Panc1 (cell line): ENCODE measurements around the gene PLEKHH2. TPM values are rescaled to one million over a fixed set of nuclear protein-coding genes. Genes with fewer than 3 reads are reported as not detected.

Source experiments
- ATAC-seq: fragments of 200-7000 bp; cut with Tn5 transposase; 2 replicates; pipeline ENCODE4 v1.9.1; 2020; ENCODE audit warnings: mild to moderate bottlenecking, moderate library complexity
- BruUV-seq: library from RNA; stranded (reverse); fragments of 400-500 nt; replicated peaks from 2 replicates; lab custom pipeline; 2021; lab: Mats Ljungman, UMichigan
- CTCF ChIA-PET: fragments of 300-600 bp; sonication (Branson Sonifier 250); formaldehyde crosslinking; loops from one replicate; lab custom pipeline; 2022; ENCODE audit warnings: antibody characterized with exemption; lab: Charles Lee
- POLR2A ChIA-PET: fragments of 300-600 bp; sonication (Branson Sonifier 250); formaldehyde crosslinking; loops from one replicate; lab custom pipeline; 2022; ENCODE audit warnings: antibody characterized with exemption; lab: Charles Lee
- DNase-seq: peaks from one replicate; pipeline ENCODE4 v3.0.0-alpha.2; 2010; ENCODE audit warnings: low read depth, low spot score
- H3K27ac ChIP-seq: 2 replicates; pipeline ENCODE4 v1.5.1; 2011; ENCODE audit warnings: mild to moderate bottlenecking, low read length, inconsistent platforms
- H3K27me3 ChIP-seq: fragments of 200-500 bp; sonication (Bioruptor generic); 2 replicates; pipeline ENCODE4 v1.6.0; 2014; ENCODE audit warnings: low read length, inconsistent platforms; ENCODE audit not compliant: control insufficient read depth, insufficient read depth
- H3K36me3 ChIP-seq: fragments of 200-500 bp; sonication (Bioruptor generic); 2 replicates; pipeline ENCODE4 v1.5.1; 2014; ENCODE audit warnings: inconsistent platforms, mild to moderate bottlenecking, low read length, moderate library complexity; ENCODE audit not compliant: control insufficient read depth, insufficient read depth
- H3K4me1 ChIP-seq: 2 replicates; pipeline ENCODE4 v1.5.1; 2011; ENCODE audit warnings: inconsistent platforms, mild to moderate bottlenecking, low read length, moderate library complexity; ENCODE audit not compliant: control insufficient read depth, insufficient read depth
- H3K4me3 ChIP-seq, 2 experiments: 2 replicates each; pipeline ENCODE4 v1.5.1; 2011 to 2012; ENCODE audit warnings: low read depth in 2 of 2, low read length in 2 of 2, mild to moderate bottlenecking in 2 of 2, inconsistent platforms in 1 of 2, moderate library complexity in 1 of 2
- H3K9me3 ChIP-seq: fragments of 200-500 bp; sonication (Bioruptor generic); 2 replicates; pipeline ENCODE4 v1.5.1; 2014; ENCODE audit warnings: low read depth, mild to moderate bottlenecking, inconsistent platforms, low read length, moderate library complexity; ENCODE audit not compliant: control insufficient read depth, insufficient read depth
- POLR2AphosphoS5 ChIP-seq: IDR thresholded peaks from 2 replicates; pipeline ENCODE4 v1.6.1; 2012; ENCODE audit warnings: mild to moderate bottlenecking, low read depth, low read length, moderate library complexity
- SIN3A ChIP-seq: IDR thresholded peaks from 2 replicates; pipeline ENCODE4 v1.6.1; 2012; ENCODE audit warnings: low read depth, mild to moderate bottlenecking, low read length, moderate library complexity, borderline replicate concordance; ENCODE audit not compliant: insufficient read depth
- TCF7L2 ChIP-seq: IDR thresholded peaks from 2 replicates; pipeline ENCODE4 v1.6.1; 2011; ENCODE audit warnings: mild to moderate bottlenecking, low read depth, low read length, inconsistent platforms
- in situ Hi-C: cut with HindIII; loops from 2 replicates; pipeline ENCODE4 v1.10.0; 2016; ENCODE audit warnings: low sequenced_read_pairs, low pct_unique_long_range_greater_than_20kb
- intact Hi-C: fragments of 100-400 bp; cut with micrococcal nuclease; formaldehyde crosslinking; loops from one replicate; pipeline ENCODE4 v1.10.0; 2022; ENCODE audit not compliant: unreplicated experiment
- total RNA-seq: library from RNA; stranded (reverse); gene quantifications from one replicate; pipeline ENCODE4 v1.2.1, GENCODE V29; 2021; ENCODE audit not compliant: unreplicated experiment
- TF ChIP-seq, protein P1 (sequence below), 2 experiments: IDR thresholded peaks; 2 replicates each; pipeline ENCODE4 v1.6.1; 2011 to 2012; ENCODE audit warnings: low read depth in 2 of 2, control low read depth in 1 of 2, low read length in 1 of 2, mild to moderate bottlenecking in 1 of 2, moderate library complexity in 1 of 2; ENCODE audit not compliant: insufficient read depth in 1 of 2
- TF ChIP-seq, protein P2 (sequence below): fragments of 450-650 bp; IDR thresholded peaks from 2 replicates; pipeline ENCODE4 v1.5.1; 2017; ENCODE audit warnings: mild to moderate bottlenecking

PLEKHH2 gene
- total RNA-seq, 1 experiment from 2014 or later, result 15.0 TPM

DNA sequence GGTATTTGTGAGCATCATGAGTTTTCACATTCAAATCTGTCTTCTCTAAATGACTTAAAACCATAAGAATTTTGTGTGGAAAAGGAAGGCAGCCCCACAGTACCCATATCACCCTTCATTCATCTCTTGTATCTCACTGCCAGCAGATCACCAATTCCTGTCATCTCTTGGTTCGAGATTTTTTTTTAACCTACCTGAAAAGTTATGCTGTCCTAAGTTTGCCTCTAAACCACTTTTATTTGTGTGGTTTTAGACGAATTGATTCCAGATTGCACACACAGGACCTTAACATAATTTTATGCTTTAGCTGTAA is 169.6 kb downstream of the PLEKHH2 start:
- no peaks in the 10 kb centered on the region for H3K27me3 ChIP-seq
- no TSS peak for BruUV-seq
- in situ Hi-C loops (no loop called here), intact Hi-C loops (no loop called here)
- POLR2A ChIA-PET, result no interaction called here
- no peaks in the 10 kb centered on the region for H3K4me1 ChIP-seq
- H3K4me3 ChIP-seq, result no peak overlapping the region
- no peaks in the 10 kb centered on the region for H3K9me3 ChIP-seq
- no peak for TF ChIP-seq SIN3A
- TF ChIP-seq, protein P1, sequence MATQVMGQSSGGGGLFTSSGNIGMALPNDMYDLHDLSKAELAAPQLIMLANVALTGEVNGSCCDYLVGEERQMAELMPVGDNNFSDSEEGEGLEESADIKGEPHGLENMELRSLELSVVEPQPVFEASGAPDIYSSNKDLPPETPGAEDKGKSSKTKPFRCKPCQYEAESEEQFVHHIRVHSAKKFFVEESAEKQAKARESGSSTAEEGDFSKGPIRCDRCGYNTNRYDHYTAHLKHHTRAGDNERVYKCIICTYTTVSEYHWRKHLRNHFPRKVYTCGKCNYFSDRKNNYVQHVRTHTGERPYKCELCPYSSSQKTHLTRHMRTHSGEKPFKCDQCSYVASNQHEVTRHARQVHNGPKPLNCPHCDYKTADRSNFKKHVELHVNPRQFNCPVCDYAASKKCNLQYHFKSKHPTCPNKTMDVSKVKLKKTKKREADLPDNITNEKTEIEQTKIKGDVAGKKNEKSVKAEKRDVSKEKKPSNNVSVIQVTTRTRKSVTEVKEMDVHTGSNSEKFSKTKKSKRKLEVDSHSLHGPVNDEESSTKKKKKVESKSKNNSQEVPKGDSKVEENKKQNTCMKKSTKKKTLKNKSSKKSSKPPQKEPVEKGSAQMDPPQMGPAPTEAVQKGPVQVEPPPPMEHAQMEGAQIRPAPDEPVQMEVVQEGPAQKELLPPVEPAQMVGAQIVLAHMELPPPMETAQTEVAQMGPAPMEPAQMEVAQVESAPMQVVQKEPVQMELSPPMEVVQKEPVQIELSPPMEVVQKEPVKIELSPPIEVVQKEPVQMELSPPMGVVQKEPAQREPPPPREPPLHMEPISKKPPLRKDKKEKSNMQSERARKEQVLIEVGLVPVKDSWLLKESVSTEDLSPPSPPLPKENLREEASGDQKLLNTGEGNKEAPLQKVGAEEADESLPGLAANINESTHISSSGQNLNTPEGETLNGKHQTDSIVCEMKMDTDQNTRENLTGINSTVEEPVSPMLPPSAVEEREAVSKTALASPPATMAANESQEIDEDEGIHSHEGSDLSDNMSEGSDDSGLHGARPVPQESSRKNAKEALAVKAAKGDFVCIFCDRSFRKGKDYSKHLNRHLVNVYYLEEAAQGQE (IDR thresholded peaks at IDR 0.05; ENCODE audit: insufficient read depth in 1 of 2, low read depth in 2 of 2, low read length in 1 of 2), result no peak
- TF ChIP-seq TCF7L2, result no peak
- TF ChIP-seq, protein P2, sequence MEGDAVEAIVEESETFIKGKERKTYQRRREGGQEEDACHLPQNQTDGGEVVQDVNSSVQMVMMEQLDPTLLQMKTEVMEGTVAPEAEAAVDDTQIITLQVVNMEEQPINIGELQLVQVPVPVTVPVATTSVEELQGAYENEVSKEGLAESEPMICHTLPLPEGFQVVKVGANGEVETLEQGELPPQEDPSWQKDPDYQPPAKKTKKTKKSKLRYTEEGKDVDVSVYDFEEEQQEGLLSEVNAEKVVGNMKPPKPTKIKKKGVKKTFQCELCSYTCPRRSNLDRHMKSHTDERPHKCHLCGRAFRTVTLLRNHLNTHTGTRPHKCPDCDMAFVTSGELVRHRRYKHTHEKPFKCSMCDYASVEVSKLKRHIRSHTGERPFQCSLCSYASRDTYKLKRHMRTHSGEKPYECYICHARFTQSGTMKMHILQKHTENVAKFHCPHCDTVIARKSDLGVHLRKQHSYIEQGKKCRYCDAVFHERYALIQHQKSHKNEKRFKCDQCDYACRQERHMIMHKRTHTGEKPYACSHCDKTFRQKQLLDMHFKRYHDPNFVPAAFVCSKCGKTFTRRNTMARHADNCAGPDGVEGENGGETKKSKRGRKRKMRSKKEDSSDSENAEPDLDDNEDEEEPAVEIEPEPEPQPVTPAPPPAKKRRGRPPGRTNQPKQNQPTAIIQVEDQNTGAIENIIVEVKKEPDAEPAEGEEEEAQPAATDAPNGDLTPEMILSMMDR, result no peak
- CTCF ChIA-PET, result no interaction called here
- H3K27ac ChIP-seq, result no peak overlapping the region
- H3K36me3 ChIP-seq, result no peaks in the 10 kb centered on the region
- DNase-seq (no peak), ATAC-seq (no peak)

DNA sequence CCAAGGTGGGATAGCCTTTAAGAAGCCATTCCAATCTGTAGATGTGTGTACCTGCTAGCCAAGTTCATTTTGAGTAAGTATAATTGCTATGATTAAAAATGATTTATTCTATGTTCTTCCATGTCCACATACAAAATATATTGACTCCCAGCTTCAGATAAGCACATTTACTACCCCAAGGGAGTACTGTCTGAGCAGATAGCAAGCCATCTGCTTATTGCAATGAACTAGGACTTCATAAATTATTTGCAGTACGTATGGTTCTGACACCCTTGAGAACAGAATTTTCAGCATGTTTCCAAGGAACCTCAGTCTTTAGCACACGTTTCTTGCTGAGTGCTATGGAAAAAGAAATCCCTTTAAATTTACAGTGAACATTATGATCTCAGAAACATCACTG is 173.4 kb downstream of the PLEKHH2 start:
- TF ChIP-seq, protein P1 (IDR thresholded peaks at IDR 0.05; ENCODE audit: insufficient read depth in 1 of 2, low read depth in 2 of 2, low read length in 1 of 2), result no peak
- TF ChIP-seq SIN3A, result no peak
- TF ChIP-seq, protein P2, result no peak
- no peak for TF ChIP-seq POLR2AphosphoS5
- no peak for TF ChIP-seq TCF7L2
- DNase-seq (no peak), ATAC-seq (no peak)
- Histone ChIP-seq H3K9me3 (no peaks in the 10 kb centered on the region), H3K4me1 (no peaks in the 10 kb centered on the region), H3K27me3 (no peaks in the 10 kb centered on the region), H3K36me3 (no peaks in the 10 kb centered on the region), H3K27ac (no peak overlapping the region), H3K4me3 (no peak overlapping the region)
- BruUV-seq, result no TSS peak
- intact Hi-C loops (no loop called here), in situ Hi-C loops (no loop called here)
- ChIA-PET CTCF (no interaction called here), POLR2A (no interaction called here)
